Trophoblast cell (in vitro differentiated cells and primary cell): Measurements from ENCODE around the gene CASP7.
A peak's percentile ranks its signal among the peaks of the same experiment; 100 is the strongest.
"Not testable (repeated sequence)": the region's sequence is repeated elsewhere in the genome, so short reads cannot be mapped to it uniquely, and the experiment has no call there.

Experiments
- DNase-seq, 2 donors: peaks; one replicate each; pipeline ENCODE4 v3.0.0-alpha.2; 2016
- H2AFZ ChIP-seq: 2 replicates; pipeline ENCODE4 v1.6.1; 2013; ENCODE audit warnings: low read length, moderate library complexity, mild to moderate bottlenecking; ENCODE audit not compliant: insufficient read depth, poor library complexity
- H2AK5ac ChIP-seq: 2 replicates; pipeline ENCODE4 v1.6.1; 2013; ENCODE audit warnings: mild to moderate bottlenecking, low read length
- H2BK120ac ChIP-seq: 2 replicates; pipeline ENCODE4 v1.6.1; 2013; ENCODE audit warnings: low read length, mild to moderate bottlenecking, moderate library complexity; ENCODE audit not compliant: insufficient read depth, poor library complexity
- H2BK12ac ChIP-seq: 2 replicates; pipeline ENCODE4 v1.6.1; 2013; ENCODE audit warnings: mild to moderate bottlenecking, low read length, moderate library complexity
- H2BK5ac ChIP-seq: 2 replicates; pipeline ENCODE4 v1.6.1; 2013; ENCODE audit warnings: low read length, low read depth, moderate library complexity, mild to moderate bottlenecking; ENCODE audit not compliant: poor library complexity
- H3K14ac ChIP-seq: 2 replicates; pipeline ENCODE4 v1.6.1; 2013; ENCODE audit warnings: mild to moderate bottlenecking, low read length
- H3K18ac ChIP-seq: 2 replicates; pipeline ENCODE4 v1.6.1; 2013; ENCODE audit warnings: mild to moderate bottlenecking, low read length
- H3K23ac ChIP-seq: 2 replicates; pipeline ENCODE4 v1.6.1; 2013; ENCODE audit warnings: low read length
- H3K27ac ChIP-seq: 2 replicates; pipeline ENCODE4 v1.5.1; 2013; ENCODE audit warnings: low read depth, mild to moderate bottlenecking, inconsistent platforms, low read length, moderate library complexity
- H3K27me3 ChIP-seq: 2 replicates; pipeline ENCODE4 v1.6.1; 2013; ENCODE audit warnings: inconsistent platforms, mild to moderate bottlenecking, low read length, moderate library complexity; ENCODE audit not compliant: insufficient read depth
- H3K36me3 ChIP-seq, 2 experiments: 1 replicate in 1 of 2; 2 replicates in 1 of 2; pipeline ENCODE4 v1.6.1; 2013; ENCODE audit warnings: low read length in 2 of 2, mild to moderate bottlenecking in 2 of 2, moderate library complexity in 1 of 2; ENCODE audit not compliant: insufficient read depth in 2 of 2, control insufficient read depth in 1 of 2
- H3K4ac ChIP-seq: 2 replicates; pipeline ENCODE4 v1.6.1; 2013; ENCODE audit warnings: low read depth, mild to moderate bottlenecking, low read length, moderate library complexity
- H3K4me1 ChIP-seq, 2 experiments: 1 replicate in 1 of 2; 2 replicates in 1 of 2; pipeline ENCODE4 v1.6.1; 2013; ENCODE audit warnings: low read length in 2 of 2, mild to moderate bottlenecking in 2 of 2, moderate library complexity in 1 of 2; ENCODE audit not compliant: insufficient read depth in 2 of 2, control insufficient read depth in 1 of 2
- H3K4me2 ChIP-seq: 2 replicates; pipeline ENCODE4 v1.6.1; 2013; ENCODE audit warnings: inconsistent platforms, mild to moderate bottlenecking, low read length, moderate library complexity
- H3K4me3 ChIP-seq: 2 replicates; pipeline ENCODE4 v1.5.1; 2013; ENCODE audit warnings: mild to moderate bottlenecking, low read depth, low read length, inconsistent platforms
- H3K79me1 ChIP-seq: one replicate; pipeline ENCODE4 v1.6.1; 2013; ENCODE audit warnings: low read length
- H3K79me2 ChIP-seq: 2 replicates; pipeline ENCODE4 v1.6.1; 2013; ENCODE audit warnings: low read length, mild to moderate bottlenecking; ENCODE audit not compliant: control insufficient read depth, insufficient read depth, poor library complexity
- H3K9ac ChIP-seq: 2 replicates; pipeline ENCODE4 v1.6.1; 2013; ENCODE audit warnings: mild to moderate bottlenecking, low read length
- H3K9me3 ChIP-seq: 2 replicates; pipeline ENCODE4 v1.6.1; 2013; ENCODE audit warnings: low read depth, mild to moderate bottlenecking, control low read depth, inconsistent platforms, low read length; ENCODE audit not compliant: insufficient read depth
- H4K12ac ChIP-seq: 2 replicates; pipeline ENCODE4 v1.6.1; 2013; ENCODE audit warnings: low read depth, mild to moderate bottlenecking, low read length, moderate library complexity
- H4K8ac ChIP-seq: 2 replicates; pipeline ENCODE4 v1.6.1; 2013; ENCODE audit warnings: low read depth, mild to moderate bottlenecking, low read length, moderate library complexity
- H4K91ac ChIP-seq: one replicate; pipeline ENCODE4 v1.6.1; 2013; ENCODE audit warnings: low read depth, mild to moderate bottlenecking, low read length, moderate library complexity
- WGBS: extraction: QIAGEN DNeasy Blood & Tissue Kit; methylation state at CpG from one replicate; pipeline ENCODE4 v1.1.7; 2013; ENCODE audit warnings: missing lambda C conversion rate; ENCODE audit not compliant: insufficient read length, insufficient coverage; ENCODE audit errors: extremely low coverage; 5-methylcytosine and 5-hydroxymethylcytosine counted together

The CASP7 gene

DNA sequence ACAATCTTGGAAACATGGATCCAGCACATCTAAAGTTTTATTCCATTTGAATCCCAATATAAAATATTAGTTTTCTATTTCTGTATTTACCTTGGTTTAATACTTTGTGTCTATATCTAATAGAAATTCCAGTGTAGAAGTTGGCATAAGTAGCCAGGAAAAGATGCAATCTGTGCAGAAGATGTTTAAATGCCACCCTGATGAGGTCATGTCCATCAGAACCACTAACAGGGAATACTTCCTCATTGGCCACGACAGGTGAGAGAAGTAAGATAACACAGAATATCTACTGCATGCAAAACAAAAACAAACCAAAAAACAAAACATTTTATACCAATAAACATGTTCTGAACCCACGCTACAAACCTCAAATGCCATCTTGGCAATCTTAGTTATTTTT, 87.5 kb downstream of the CASP7 start:
- WGBS: 100% methylated on average over 1 of the region's 2 CpGs

DNA sequence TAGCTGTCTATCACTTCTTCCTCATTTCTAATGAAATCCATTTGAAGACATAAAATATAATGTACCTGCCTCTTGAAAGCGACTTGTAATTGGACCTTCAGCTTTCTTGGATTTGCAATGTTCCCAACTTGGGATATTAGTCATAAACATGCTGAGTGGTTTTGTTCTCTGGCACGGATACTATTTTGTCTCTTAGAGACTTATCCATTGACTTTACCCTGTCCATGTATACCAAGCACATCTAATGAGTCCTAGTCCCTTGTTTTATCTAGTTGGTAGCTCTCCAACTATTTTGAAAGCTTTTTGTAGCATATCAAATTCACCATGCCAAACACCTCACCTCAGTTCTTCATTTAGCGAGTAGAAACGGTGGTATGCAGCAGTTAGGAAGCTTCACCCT, 90.6 kb downstream of the CASP7 start:
- Histone ChIP-seq H3K4me3 (no peak overlapping the region), H3K79me2 (no peaks in the 10 kb centered on the region), H4K8ac (no peak overlapping the region), H3K9me3 (no peaks in the 10 kb centered on the region), H2BK12ac (no peak overlapping the region), H3K18ac (no peak overlapping the region), H3K4me2 (no peak overlapping the region), H3K23ac (no peak overlapping the region), H4K91ac (no peak overlapping the region), H3K36me3 (no peaks in the 10 kb centered on the region), H3K9ac (no peak overlapping the region), H2AK5ac (no peak overlapping the region), H3K4ac (no peak overlapping the region), H3K27me3 (no peaks in the 10 kb centered on the region), H2BK5ac (no peak overlapping the region), H4K12ac (no peak overlapping the region), H3K79me1 (no peaks in the 10 kb centered on the region), H3K14ac (no peak overlapping the region), H3K4me1 (no peaks in the 10 kb centered on the region), H2BK120ac (no peak overlapping the region), H3K27ac (no peak overlapping the region), H2AFZ (no peak overlapping the region)
- DNase-seq: peak in 1 of 2 donors; percentile 17
- no CpG with 5 or more reads among the region's 4 CpGs for WGBS

More for the DNA sequence above, 87.5 kb downstream of the CASP7 start:
- no peak overlapping the region for H2AK5ac ChIP-seq
- no peak overlapping the region for H3K4ac ChIP-seq
- H3K9me3 ChIP-seq: no peaks in the 10 kb centered on the region
- no peak overlapping the region for H2BK120ac ChIP-seq
- no peak overlapping the region for H3K27ac ChIP-seq
- no peaks in the 10 kb centered on the region for H3K4me1 ChIP-seq
- no peak overlapping the region for H3K14ac ChIP-seq
- H2AFZ ChIP-seq: no peak overlapping the region
- H3K36me3 ChIP-seq: no peaks in the 10 kb centered on the region
- no peak overlapping the region for H4K91ac ChIP-seq
- H4K12ac ChIP-seq: no peak overlapping the region
- no peak overlapping the region for H2BK5ac ChIP-seq
- no peak overlapping the region for H3K4me3 ChIP-seq
- H3K27me3 ChIP-seq: no peaks in the 10 kb centered on the region
- H3K18ac ChIP-seq: no peak overlapping the region
- H4K8ac ChIP-seq: no peak overlapping the region
- DNase-seq: peak in 1 of 2 donors; percentile 54
- no peak overlapping the region for H2BK12ac ChIP-seq
- no peaks in the 10 kb centered on the region for H3K79me1 ChIP-seq
- H3K4me2 ChIP-seq: no peak overlapping the region
- H3K79me2 ChIP-seq: no peaks in the 10 kb centered on the region
- no peak overlapping the region for H3K9ac ChIP-seq
- H3K23ac ChIP-seq: no peak overlapping the region

DNA sequence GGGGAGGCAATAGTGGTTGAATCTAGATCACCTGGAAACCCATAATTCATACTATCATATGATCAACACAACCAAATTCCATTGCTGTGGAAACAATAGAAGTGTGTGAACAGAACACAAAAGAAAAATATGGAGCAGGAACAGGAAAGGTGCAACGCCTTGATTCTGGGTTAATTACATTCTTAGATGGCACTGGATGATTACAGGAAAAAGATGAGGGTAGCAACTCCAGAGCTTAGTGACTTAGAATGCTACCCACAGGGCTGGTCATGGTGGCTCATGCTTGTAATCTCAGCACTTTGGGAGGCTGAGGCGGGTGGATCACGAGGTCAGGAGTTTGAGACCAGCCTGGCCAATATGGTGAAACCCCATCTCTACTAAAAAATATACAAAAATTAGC, 91.4 kb downstream of the CASP7 start:
- not testable (repeated sequence) for H3K14ac ChIP-seq, H3K4me3 ChIP-seq, H3K4me1 ChIP-seq, H3K4ac ChIP-seq, H3K79me2 ChIP-seq, H2BK12ac ChIP-seq, H3K4me2 ChIP-seq, H2AFZ ChIP-seq, H4K12ac ChIP-seq, H3K9ac ChIP-seq, H3K18ac ChIP-seq, H3K23ac ChIP-seq, H3K79me1 ChIP-seq, H2BK120ac ChIP-seq, H4K8ac ChIP-seq, H3K36me3 ChIP-seq, H2AK5ac ChIP-seq, H3K27ac ChIP-seq, H4K91ac ChIP-seq, H3K27me3 ChIP-seq, H3K9me3 ChIP-seq, H2BK5ac ChIP-seq
- WGBS: no CpG with 5 or more reads among the region's 3 CpGs
- peak; percentile 52 to 82 for DNase-seq

DNA sequence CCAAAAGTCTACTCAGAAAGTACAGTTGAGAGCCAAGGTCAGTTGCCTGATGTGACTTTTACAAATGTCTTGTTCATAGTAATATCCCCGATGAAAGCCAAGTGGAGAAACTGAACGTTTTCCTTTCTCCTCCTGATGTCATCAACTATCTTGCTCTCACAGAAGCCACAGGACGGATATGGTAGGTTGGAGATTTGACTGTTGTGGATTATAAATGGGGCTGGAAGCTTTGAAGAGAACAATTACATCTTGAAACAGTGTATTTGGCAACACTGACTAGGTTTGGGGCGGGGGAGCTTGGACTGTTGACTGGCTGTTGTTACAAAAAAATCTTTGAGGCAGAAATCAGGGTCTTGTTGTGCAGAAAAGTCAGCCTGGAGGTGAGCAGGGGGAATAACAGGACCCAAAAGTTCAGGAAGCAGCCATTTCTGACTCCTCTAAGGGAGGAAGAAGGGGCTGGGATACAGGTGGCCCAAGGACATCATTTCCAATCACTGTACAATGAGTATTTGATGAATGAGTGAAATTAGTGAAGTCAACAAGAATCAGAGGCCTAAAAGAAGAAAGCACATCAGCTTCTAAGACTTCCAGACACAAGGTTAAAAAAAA, 96.1 kb downstream of the CASP7 start:
- no peak overlapping the region for H3K18ac ChIP-seq
- H2AFZ ChIP-seq: no peak overlapping the region
- no peak overlapping the region for H3K4me3 ChIP-seq
- H3K4ac ChIP-seq: no peak overlapping the region
- H3K4me2 ChIP-seq: no peak overlapping the region
- no peak overlapping the region for H2BK5ac ChIP-seq
- no peak overlapping the region for H2BK12ac ChIP-seq
- H3K9me3 ChIP-seq: no peaks in the 10 kb centered on the region
- no peak overlapping the region for H3K27ac ChIP-seq
- no CpG with 5 or more reads among the region's 4 CpGs for WGBS
- H3K79me2 ChIP-seq: no peaks in the 10 kb centered on the region
- no peak overlapping the region for H2AK5ac ChIP-seq
- H2BK120ac ChIP-seq: no peak overlapping the region
- no peak overlapping the region for H3K23ac ChIP-seq
- no peak overlapping the region for H3K14ac ChIP-seq
- no peaks in the 10 kb centered on the region for H3K36me3 ChIP-seq
- no peak overlapping the region for H4K8ac ChIP-seq
- no peaks in the 10 kb centered on the region for H3K27me3 ChIP-seq
- no peaks in the 10 kb centered on the region for H3K79me1 ChIP-seq
- H4K91ac ChIP-seq: no peak overlapping the region
- no peak overlapping the region for H3K9ac ChIP-seq
- no peak overlapping the region for H4K12ac ChIP-seq
- DNase-seq: no peak
- no peaks in the 10 kb centered on the region for H3K4me1 ChIP-seq
